Posterior vena cava (tissue), 2 donors: ENCODE data around the gene NOC3L. TPM values are rescaled to one million over a fixed set of nuclear protein-coding genes. Genes with fewer than 3 reads are reported as not detected.

Source experiments
- DNase-seq: peaks from one replicate; pipeline ENCODE4 v3.0.0-alpha.2; 2020; ENCODE audit warnings: low spot score
- intact Hi-C, 2 donors: fragments of 100-400 bp; cut with DNase I; formaldehyde crosslinking; loops; one replicate each; pipeline versions ENCODE4 v1.14.1 to v1.14.2; 2022 to 2023
- total RNA-seq, 2 donors: library from RNA; stranded (reverse); fragmentation: NEBNext Ultra II Directional; extraction: Animal tissue kit (Norgen Biotek cat#: 25700); gene quantifications; one replicate each; pipeline ENCODE4 v1.2.1, GENCODE V29; 2021
- donor health status: DM: yes; HTN: yes; CAD: no.
- donor health status: DM: yes; HTN: yes; CAD: no.

Gene NOC3L
- total RNA-seq, 2 donors from 2014 or later, result 15.5 to 18.6 TPM

- intact Hi-C loops, result no loop called here
These were observed 47.7 kb downstream of the NOC3L start for GRCh38 chr10:94315024-94315451.

GRCh38 chr10:94310369-94310768 lies 52.4 kb downstream of the NOC3L start:
- intact Hi-C loops, result no loop called here
- DNase-seq, result no peak

More at GRCh38 chr10:94315024-94315451, 47.7 kb downstream of the NOC3L start:
- DNase-seq, result no peak

DNA sequence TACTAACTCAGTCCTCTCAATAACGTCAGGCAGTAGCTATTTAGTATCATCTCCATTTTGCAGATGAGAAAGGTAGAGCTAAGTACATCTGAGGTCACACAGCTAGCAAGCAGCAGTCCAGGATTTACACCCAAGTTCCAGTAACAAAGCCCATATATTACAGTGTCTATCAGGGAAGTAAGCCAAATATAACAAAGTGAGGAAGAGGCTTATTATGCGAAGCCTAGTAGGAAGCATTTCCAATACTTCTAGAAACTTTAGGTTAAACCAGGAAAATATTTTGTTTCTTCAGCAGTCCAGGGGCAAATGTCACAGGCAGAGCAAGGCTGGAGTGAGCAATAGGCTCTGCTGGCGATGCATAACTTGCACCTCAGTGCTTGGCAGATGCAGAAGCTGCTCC lies 53.9 kb downstream of the NOC3L start:
- DNase-seq, result no peak
- intact Hi-C loops, result loop anchor here in 1 of 2 donors (10.0 kb wide), 1 partner anchor 394 kb away; no protein-coding TSS in a partner anchor

DNA sequence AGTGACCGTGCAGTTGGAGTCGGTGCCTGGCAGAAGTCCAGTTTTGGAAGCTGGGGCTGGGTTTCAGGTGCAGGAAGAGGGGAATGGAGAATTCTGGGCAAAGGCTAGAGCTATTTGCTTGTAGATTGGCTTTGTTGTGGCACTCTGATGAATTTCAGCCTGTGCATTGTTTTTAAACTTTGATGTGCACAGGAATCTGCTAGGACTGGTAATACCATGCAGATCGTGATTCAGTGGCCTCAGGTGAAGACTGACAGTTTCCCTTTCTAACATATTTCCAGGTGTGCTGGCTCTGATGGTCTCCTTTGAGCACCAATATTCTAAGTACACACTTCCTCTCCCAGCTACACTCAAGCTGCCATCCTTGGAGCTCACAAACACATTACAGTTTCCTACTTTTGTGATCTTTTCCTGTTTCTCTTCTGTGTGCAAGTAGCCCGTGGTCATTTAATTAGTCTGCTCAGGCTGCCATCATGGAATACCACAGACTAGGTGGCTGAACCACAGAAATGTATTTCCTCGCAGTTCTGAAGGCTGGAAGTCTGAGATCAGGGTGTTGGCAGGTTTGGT lies 55.6 kb downstream of the NOC3L start:
- intact Hi-C loops, result loop anchor here in 1 of 2 donors (10.0 kb wide), 1 partner anchor 392 kb away; no protein-coding TSS in a partner anchor
- no peak for DNase-seq

GRCh38 chr10:94303929-94304328 lies 58.8 kb downstream of the NOC3L start:
- no peak for DNase-seq
- intact Hi-C loops, result loop anchor here in 1 of 2 donors (5.0 to 10.0 kb wide), 2 partner anchors 389 to 1397 kb away; no protein-coding TSS in a partner anchor

- intact Hi-C loops, result loop anchor here in 1 of 2 donors (5.0 to 10.0 kb wide), 2 partner anchors 385 to 1393 kb away; no protein-coding TSS in a partner anchor
- DNase-seq, result no peak
These were observed 62.7 kb downstream of the NOC3L start for GRCh38 chr10:94300042-94300441.

DNA sequence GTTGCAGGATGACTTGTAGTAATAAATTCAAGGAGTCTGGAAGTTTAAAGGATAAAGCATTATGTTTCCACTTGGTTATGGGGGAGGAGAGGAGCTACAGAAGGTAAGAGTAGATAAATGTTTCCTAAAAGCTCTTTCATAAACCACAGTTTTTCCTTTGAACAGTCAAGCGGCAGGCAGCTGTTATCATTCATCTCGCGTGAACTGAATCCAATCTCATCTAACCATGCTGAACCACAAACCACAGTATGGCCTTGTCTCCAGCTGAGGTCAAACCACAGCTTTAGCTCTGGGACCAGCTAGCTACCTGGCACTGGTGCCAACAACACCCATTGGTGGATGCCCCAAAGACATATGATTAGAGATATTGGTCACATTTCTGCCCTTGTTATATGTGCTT lies 63.3 kb downstream of the NOC3L start:
- DNase-seq, result no peak
- intact Hi-C loops, result no loop called here

- no peak for DNase-seq
- intact Hi-C loops, result no loop called here
These were observed 68.6 kb downstream of the NOC3L start for GRCh38 chr10:94294168-94294567.

GRCh38 chr10:94293354-94293753 lies 69.4 kb downstream of the NOC3L start:
- intact Hi-C loops, result no loop called here
- DNase-seq, result no peak

GRCh38 chr10:94292434-94293090 lies 70.2 kb downstream of the NOC3L start:
- DNase-seq, result peak; percentile 85
- intact Hi-C loops, result no loop called here

- intact Hi-C loops, result no loop called here
- DNase-seq, result no peak
These were observed 74.2 kb downstream of the NOC3L start for GRCh38 chr10:94288361-94289101.

GRCh38 chr10:94287336-94287735 lies 75.4 kb downstream of the NOC3L start:
- intact Hi-C loops, result no loop called here
- DNase-seq, result no peak

- DNase-seq, result no peak
- intact Hi-C loops, result no loop called here
These were observed 75.8 kb downstream of the NOC3L start for GRCh38 chr10:94286901-94287300.

DNA sequence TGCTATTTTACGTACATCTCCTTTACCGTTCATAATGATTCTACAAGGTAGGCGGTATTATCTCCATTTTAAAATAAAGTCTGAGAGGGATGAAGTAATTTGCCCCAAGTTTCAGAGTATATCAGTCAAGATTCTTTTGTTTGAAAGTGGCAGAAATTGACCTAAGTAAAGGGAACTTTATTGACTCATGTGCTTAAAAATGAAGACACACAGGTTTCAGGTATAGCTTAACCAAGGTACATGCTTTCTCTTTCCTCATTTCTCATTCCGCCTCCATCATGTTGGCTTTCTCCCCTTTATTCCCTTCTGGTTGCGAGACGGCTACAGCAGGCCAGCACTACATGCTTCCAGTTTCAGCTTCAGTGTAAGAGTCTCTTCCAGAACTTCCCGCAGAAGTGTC lies 77.5 kb downstream of the NOC3L start:
- DNase-seq, result no peak
- intact Hi-C loops, result no loop called here

Other genes starting within 250 kb of the NOC3L start
- 10 to 100 TPM; 12.0 to 12.5 TPM for gene TBC1D12, start 39.6 kb upstream of the NOC3L start, total RNA-seq
- 1 to 10 TPM; 3.6 to 5.0 TPM for gene HELLS, start 182.8 kb upstream of the NOC3L start, total RNA-seq